T-helper 22 cell (primary cell): Measurements from ENCODE around the gene ZBTB34.
A peak's percentile ranks its signal among the peaks of the same experiment; 100 is the strongest.

Experiments used
- DNase-seq: peaks from one replicate; pipeline ENCODE4 v3.0.0-alpha.2; 2020; ENCODE audit warnings: low read depth

The ZBTB34 gene

GRCh38 chr9:126879288-126879687, 18.8 kb downstream of the ZBTB34 start:
- DNase-seq, result no peak

GRCh38 chr9:126880226-126880946, 19.9 kb downstream of the ZBTB34 start:
- DNase-seq, result no peak

- no peak for DNase-seq
Observed at GRCh38 chr9:126880947-126881332, 20.5 kb downstream of the ZBTB34 start.

GRCh38 chr9:126882746-126883145, 22.3 kb downstream of the ZBTB34 start:
- DNase-seq, result no peak

- no peak for DNase-seq
Observed at GRCh38 chr9:126883636-126884035, 23.2 kb downstream of the ZBTB34 start.

GRCh38 chr9:126885131-126885641, 24.7 kb downstream of the ZBTB34 start:
- DNase-seq, result no peak

- DNase-seq, result no peak
Observed at GRCh38 chr9:126886034-126886822, 25.8 kb downstream of the ZBTB34 start.

- DNase-seq, result no peak
Observed at GRCh38 chr9:126886897-126887296, 26.5 kb downstream of the ZBTB34 start.

GRCh38 chr9:126891676-126892075, 31.2 kb downstream of the ZBTB34 start:
- DNase-seq, result no peak

- no peak for DNase-seq
Observed at GRCh38 chr9:126893079-126893478, 32.6 kb downstream of the ZBTB34 start.

- no peak for DNase-seq
Observed at GRCh38 chr9:126894052-126894603, 33.7 kb downstream of the ZBTB34 start.

GRCh38 chr9:126902210-126902609, 41.8 kb downstream of the ZBTB34 start:
- no peak for DNase-seq

GRCh38 chr9:126904586-126904985, 44.1 kb downstream of the ZBTB34 start:
- DNase-seq, result no peak

- no peak for DNase-seq
Observed at GRCh38 chr9:126906091-126906490, 45.7 kb downstream of the ZBTB34 start.

- no peak for DNase-seq
Observed at GRCh38 chr9:126907058-126907457, 46.6 kb downstream of the ZBTB34 start.

- peak; percentile 85 for DNase-seq
Observed at GRCh38 chr9:126914458-126915280, 54.2 kb downstream of the ZBTB34 start, which contains the start of gene RALGPS1. Gene RALGPS1, plus strand, starts transcription at chr9:126914782. Its CDS starts 47,508 bp downstream, at chr9:126962290.

- DNase-seq, result peak; percentile 53
Observed at GRCh38 chr9:126915281-126915816, 54.9 kb downstream of the ZBTB34 start.

GRCh38 chr9:126915846-126916543, 55.6 kb downstream of the ZBTB34 start:
- DNase-seq, result no peak

GRCh38 chr9:126916909-126917308, 56.5 kb downstream of the ZBTB34 start:
- no peak for DNase-seq

GRCh38 chr9:126919193-126919592, 58.8 kb downstream of the ZBTB34 start:
- no peak for DNase-seq

GRCh38 chr9:126925876-126926275, 65.4 kb downstream of the ZBTB34 start:
- no peak for DNase-seq
